Measurements from ENCODE around the gene TTLL5. TPM values are rescaled to one million over a fixed set of nuclear protein-coding genes. Genes with fewer than 3 reads are reported as not detected.

Gene TTLL5
- polyA plus RNA-seq, 3 donors = 4.2 to 7.2 (median 4.7) TPM

DNA sequence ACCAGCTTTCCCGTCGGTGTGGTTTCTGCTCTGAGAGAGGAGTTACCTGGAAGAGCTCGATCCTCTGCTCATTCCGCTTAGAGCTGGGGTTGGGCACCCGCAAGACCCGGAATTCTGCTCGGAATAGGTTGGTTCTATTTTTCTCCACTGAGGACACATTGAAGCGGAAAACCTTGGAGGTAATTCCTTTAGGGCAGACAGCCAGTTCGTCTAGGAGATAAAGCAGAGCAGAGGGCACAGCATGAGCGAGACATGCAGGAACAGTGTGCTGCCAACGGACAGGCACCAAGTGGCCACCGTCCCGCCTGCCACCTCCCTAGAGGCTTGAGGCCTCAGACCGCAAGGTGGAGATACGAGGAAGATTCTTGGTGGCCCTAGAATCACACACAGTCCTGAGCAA is 310.5 kb downstream of the TTLL5 start:
- no peaks in the 10 kb centered on the region for H3K4me1 ChIP-seq (ENCODE audit: control insufficient read depth in 1 of 2, insufficient read depth in 2 of 2, low read length in 2 of 2)
- WGBS (ENCODE audit: insufficient coverage) = 94% methylated on average over 15 of the region's 15 CpGs

DNA sequence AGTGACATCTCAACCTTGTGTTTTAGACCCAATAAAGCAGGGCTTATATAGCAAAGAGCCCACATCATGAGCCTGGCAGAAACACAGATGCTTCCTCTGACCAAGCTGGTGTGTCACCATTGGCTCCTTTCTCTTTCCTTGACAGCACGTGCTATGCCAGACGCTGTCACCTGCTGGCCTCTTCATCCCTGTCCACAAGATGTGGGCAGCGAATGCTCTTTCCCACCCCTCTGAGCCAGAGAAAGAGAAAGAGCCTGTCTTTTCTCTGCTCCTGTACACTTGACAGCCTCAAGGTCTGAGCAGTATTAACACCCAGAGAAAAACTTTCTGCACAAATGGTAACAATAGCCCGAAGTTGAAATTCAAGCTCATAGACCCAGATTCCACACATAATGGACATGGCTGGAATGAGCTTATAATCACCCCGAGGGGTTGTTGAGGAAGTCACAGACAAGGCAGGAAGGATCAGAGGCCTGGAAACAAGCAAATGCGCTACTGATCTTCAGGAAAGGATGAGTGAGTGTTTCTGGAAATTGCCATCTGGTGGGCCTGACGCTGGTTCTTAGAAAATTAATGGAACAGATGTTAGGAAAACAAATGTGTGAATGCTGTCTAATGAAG is 311.9 kb downstream of the TTLL5 start:
- H3K27me3 ChIP-seq (ENCODE audit: control insufficient read depth in 2 of 2, insufficient read depth in 2 of 2, low read length in 2 of 2) = no peaks in the 10 kb centered on the region
- H3K4me3 Mint-ChIP-seq = no peak overlapping the region
- no peak overlapping the region for H2AFZ ChIP-seq (ENCODE audit: insufficient read depth, low read depth, low read length, poor library complexity, severe bottlenecking)
- peaks cover under 1% of the 10 kb centered on the region for H3K4me1 Mint-ChIP-seq
- no peaks in the 10 kb centered on the region for H3K4me1 ChIP-seq (ENCODE audit: control insufficient read depth in 1 of 2, insufficient read depth in 2 of 2, low read length in 2 of 2)
- H3K36me3 ChIP-seq (replicated peaks in 1 of 2; ENCODE audit: control insufficient read depth in 1 of 2, insufficient read depth in 2 of 2, low read length in 2 of 2) = no peaks in the 10 kb centered on the region
- TF ChIP-seq, protein P1, sequence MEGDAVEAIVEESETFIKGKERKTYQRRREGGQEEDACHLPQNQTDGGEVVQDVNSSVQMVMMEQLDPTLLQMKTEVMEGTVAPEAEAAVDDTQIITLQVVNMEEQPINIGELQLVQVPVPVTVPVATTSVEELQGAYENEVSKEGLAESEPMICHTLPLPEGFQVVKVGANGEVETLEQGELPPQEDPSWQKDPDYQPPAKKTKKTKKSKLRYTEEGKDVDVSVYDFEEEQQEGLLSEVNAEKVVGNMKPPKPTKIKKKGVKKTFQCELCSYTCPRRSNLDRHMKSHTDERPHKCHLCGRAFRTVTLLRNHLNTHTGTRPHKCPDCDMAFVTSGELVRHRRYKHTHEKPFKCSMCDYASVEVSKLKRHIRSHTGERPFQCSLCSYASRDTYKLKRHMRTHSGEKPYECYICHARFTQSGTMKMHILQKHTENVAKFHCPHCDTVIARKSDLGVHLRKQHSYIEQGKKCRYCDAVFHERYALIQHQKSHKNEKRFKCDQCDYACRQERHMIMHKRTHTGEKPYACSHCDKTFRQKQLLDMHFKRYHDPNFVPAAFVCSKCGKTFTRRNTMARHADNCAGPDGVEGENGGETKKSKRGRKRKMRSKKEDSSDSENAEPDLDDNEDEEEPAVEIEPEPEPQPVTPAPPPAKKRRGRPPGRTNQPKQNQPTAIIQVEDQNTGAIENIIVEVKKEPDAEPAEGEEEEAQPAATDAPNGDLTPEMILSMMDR (IDR thresholded peaks at IDR 0.05) = no peak
- H3K27ac ChIP-seq (ENCODE audit: low read depth in 1 of 2, low read length in 2 of 2) = no peak overlapping the region
- H3K9ac ChIP-seq (ENCODE audit: insufficient read depth, low read length, poor library complexity, severe bottlenecking) = no peak overlapping the region
- H3K36me3 Mint-ChIP-seq = no peaks in the 10 kb centered on the region
- H3K9me3 ChIP-seq (replicated peaks in 1 of 2; ENCODE audit: control insufficient read depth in 1 of 2, insufficient read depth in 1 of 2, low read length in 2 of 2) = no peaks in the 10 kb centered on the region
- intact Hi-C loops (cut with micrococcal nuclease) = no loop called here
- H3K27ac Mint-ChIP-seq = peak overlapping the region in 1 of 7 donors; percentile 11
- H3K9me3 Mint-ChIP-seq = no peaks in the 10 kb centered on the region
- no peak for DNase-seq
- peaks cover 0 to 2% (median under 1%) of the 10 kb centered on the region in 3 donors for H3K27me3 Mint-ChIP-seq (ENCODE audit: low read depth in 3 of 3)
- H3K4me2 ChIP-seq (replicated peaks; ENCODE audit: extremely low read depth, low read length, poor library complexity, severe bottlenecking) = no peak overlapping the region
- no peak overlapping the region for H3K4me3 ChIP-seq (replicated peaks in 1 of 3; ENCODE audit: low read depth in 2 of 3, low read length in 3 of 3)
- H3K79me2 ChIP-seq (ENCODE audit: insufficient read depth, low read length) = no peaks in the 10 kb centered on the region
- WGBS (ENCODE audit: insufficient coverage) = 59% methylated on average over 5 of the region's 7 CpGs
- no peaks in the 10 kb centered on the region for H4K20me1 ChIP-seq (ENCODE audit: insufficient read depth, low read length)

More for the DNA sequence above, 310.5 kb downstream of the TTLL5 start:
- Histone ChIP-seq H3K9me3 (replicated peaks in 1 of 2; ENCODE audit: control insufficient read depth in 1 of 2, insufficient read depth in 1 of 2, low read length in 2 of 2) (no peaks in the 10 kb centered on the region), H3K9ac (ENCODE audit: insufficient read depth, low read length, poor library complexity, severe bottlenecking) (no peak overlapping the region), H3K36me3 (replicated peaks in 1 of 2; ENCODE audit: control insufficient read depth in 1 of 2, insufficient read depth in 2 of 2, low read length in 2 of 2) (no peaks in the 10 kb centered on the region), H3K27me3 (ENCODE audit: control insufficient read depth in 2 of 2, insufficient read depth in 2 of 2, low read length in 2 of 2) (no peaks in the 10 kb centered on the region), H2AFZ (ENCODE audit: insufficient read depth, low read depth, low read length, poor library complexity, severe bottlenecking) (no peak overlapping the region), H4K20me1 (ENCODE audit: insufficient read depth, low read length) (no peaks in the 10 kb centered on the region), H3K27ac (ENCODE audit: low read depth in 1 of 2, low read length in 2 of 2) (no peak overlapping the region), H3K4me3 (replicated peaks in 1 of 3; ENCODE audit: low read depth in 2 of 3, low read length in 3 of 3) (no peak overlapping the region), H3K4me2 (replicated peaks; ENCODE audit: extremely low read depth, low read length, poor library complexity, severe bottlenecking) (no peak overlapping the region), H3K79me2 (ENCODE audit: insufficient read depth, low read length) (no peaks in the 10 kb centered on the region)
- Mint-ChIP-seq H3K9me3 (no peaks in the 10 kb centered on the region), H3K27ac (no peak overlapping the region), H3K36me3 (peaks cover 0 to under 1% of the 10 kb centered on the region in 2 donors), H3K4me1 (no peaks in the 10 kb centered on the region), H3K4me3 (no peak overlapping the region), H3K27me3 (ENCODE audit: low read depth in 3 of 3) (no peaks in the 10 kb centered on the region)
- intact Hi-C loops (cut with micrococcal nuclease) = no loop called here
- TF ChIP-seq, protein P1 (IDR thresholded peaks at IDR 0.05) = no peak
- no peak for DNase-seq

All from CD14-positive monocyte (primary cell).